B cell (primary cell): ENCODE measurements around the gene ZNF438.

Source experiments
- CTCF ChIP-seq: fragments of 200-600 bp; IDR thresholded peaks from one replicate; pipeline ENCODE4 v1.8.0; 2022; ENCODE audit warnings: antibody characterized with exemption, mild to moderate bottlenecking
- EZH2 ChIP-seq: IDR thresholded peaks from 2 replicates; pipeline ENCODE4 v1.6.1; 2012; ENCODE audit warnings: borderline replicate concordance, low read depth, mild to moderate bottlenecking, moderate library complexity, low read length; ENCODE audit not compliant: insufficient read depth, poor library complexity, severe bottlenecking

- TF ChIP-seq CTCF (no peak), EZH2 (no peak)
Measured at GRCh38 chr10:30828164-30828563, 203.5 kb downstream of the ZNF438 start.
